GM19240 (cell line): ENCODE measurements around the gene CCNDBP1.
"Not testable (repeated sequence)": the region's sequence is repeated elsewhere in the genome, so short reads cannot be mapped to it uniquely, and the experiment has no call there.

ENCODE experiments used
- DNase-seq: peaks from one replicate; pipeline ENCODE4 v3.0.0; 2011; ENCODE audit warnings: low spot score; ENCODE audit not compliant: insufficient read length

CCNDBP1 gene

GRCh38 chr15:43214592-43215295, 29.5 kb downstream of the CCNDBP1 start:
- no peak for DNase-seq

- DNase-seq: no peak
These were observed 30.8 kb downstream of the CCNDBP1 start for GRCh38 chr15:43215961-43216360.

- no peak for DNase-seq
These were observed 33.9 kb downstream of the CCNDBP1 start for GRCh38 chr15:43218908-43219706.

- DNase-seq: no peak
These were observed 35.0 kb downstream of the CCNDBP1 start for GRCh38 chr15:43219929-43220928.

- DNase-seq: no peak
These were observed 35.8 kb downstream of the CCNDBP1 start, which contains the start of gene EPB42 for GRCh38 chr15:43220991-43221403. EPB42 (minus strand) TSS chr15:43221018; CDS start chr15:43220825, 193 bp downstream.

GRCh38 chr15:43221422-43221821, 36.2 kb downstream of the CCNDBP1 start:
- DNase-seq: no peak

- peak; percentile 63 for DNase-seq
These were observed 40.2 kb downstream of the CCNDBP1 start for GRCh38 chr15:43225201-43225949.

GRCh38 chr15:43225950-43226255, 40.7 kb downstream of the CCNDBP1 start:
- DNase-seq: not testable (repeated sequence)

- no peak for DNase-seq
These were observed 41.5 kb downstream of the CCNDBP1 start for GRCh38 chr15:43226436-43227305.

- no peak for DNase-seq
These were observed 44.8 kb downstream of the CCNDBP1 start for GRCh38 chr15:43229977-43230376.

GRCh38 chr15:43230640-43231115, 45.5 kb downstream of the CCNDBP1 start:
- DNase-seq: no peak

- DNase-seq: no peak
These were observed 47.2 kb downstream of the CCNDBP1 start for GRCh38 chr15:43232289-43232874.

GRCh38 chr15:43235536-43235935, 50.3 kb downstream of the CCNDBP1 start:
- no peak for DNase-seq

GRCh38 chr15:43237842-43238470, 52.8 kb downstream of the CCNDBP1 start:
- DNase-seq: no peak

- no peak for DNase-seq
These were observed 53.5 kb downstream of the CCNDBP1 start for GRCh38 chr15:43238671-43239131.

GRCh38 chr15:43239732-43240491, 54.7 kb downstream of the CCNDBP1 start:
- peak; percentile 23 for DNase-seq

- DNase-seq: no peak
These were observed 55.9 kb downstream of the CCNDBP1 start for GRCh38 chr15:43241100-43241499.

GRCh38 chr15:43242616-43243015, 57.4 kb downstream of the CCNDBP1 start:
- no peak for DNase-seq
